HL-60 (cell line): ENCODE measurements around the gene SFTPB.
A peak's percentile ranks its signal among the peaks of the same experiment; 100 is the strongest.

Experiments used
- DNase-seq, 2 experiments: peaks; one replicate each; pipeline ENCODE4 v3.0.0-alpha.2; 2010 to 2020; ENCODE audit warnings: low read depth in 1 of 2, low spot score in 1 of 2
- H3K27ac ChIP-seq: fragments of 250-450 bp; sonication (Bioruptor Pico); replicated peaks from 2 replicates; pipeline ENCODE4 v1.5.1; 2020; ENCODE audit warnings: mild to moderate bottlenecking, moderate library complexity
- H3K27me3 ChIP-seq: fragments of 250-450 bp; sonication (Bioruptor Pico); 2 replicates; pipeline ENCODE4 v1.5.1; 2021; ENCODE audit warnings: mild to moderate bottlenecking, moderate library complexity; ENCODE audit not compliant: insufficient read depth, poor library complexity, severe bottlenecking
- H3K4me3 ChIP-seq: replicated peaks from 2 replicates; pipeline ENCODE4 v1.5.1; 2011; ENCODE audit warnings: mild to moderate bottlenecking, control low read depth, low read length; ENCODE audit not compliant: insufficient read depth
- CTCF ChIP-seq: IDR thresholded peaks from one replicate; pipeline ENCODE4 v1.5.1; 2011; ENCODE audit warnings: low read length, control low read depth, inconsistent platforms; ENCODE audit not compliant: insufficient read depth
- GABPA ChIP-seq: IDR thresholded peaks from 2 replicates; pipeline ENCODE4 v1.6.1; 2012; ENCODE audit warnings: low read depth
- POLR2AphosphoS5 ChIP-seq: IDR thresholded peaks from 2 replicates; pipeline ENCODE4 v1.6.1; 2012; ENCODE audit warnings: low read depth
- REST ChIP-seq: IDR thresholded peaks from 2 replicates; pipeline ENCODE4 v1.6.1; 2012; ENCODE audit warnings: low read depth; ENCODE audit not compliant: insufficient replicate concordance
- SPI1 ChIP-seq: IDR thresholded peaks from 2 replicates; pipeline ENCODE4 v1.6.1; 2012; ENCODE audit warnings: low read depth, mild to moderate bottlenecking, borderline replicate concordance

The SFTPB gene

GRCh38 chr2:85666016-85666415 lies 2.0 kb downstream of the SFTPB start:
- no peak for DNase-seq
- H3K27me3 ChIP-seq: no peaks in the 10 kb centered on the region
- H3K27ac ChIP-seq: peak overlapping the region; percentile 70
- no peak for TF ChIP-seq REST
- TF ChIP-seq GABPA: no peak
- TF ChIP-seq CTCF: no peak
- TF ChIP-seq POLR2AphosphoS5: no peak
- TF ChIP-seq SPI1: no peak
- no peak overlapping the region for H3K4me3 ChIP-seq

- no peaks in the 10 kb centered on the region for H3K27me3 ChIP-seq
- H3K4me3 ChIP-seq: no peak overlapping the region
- 0 out of 2 replicates have a peak overlapping the region, but pooled peaks have one; percentile 70 for H3K27ac ChIP-seq
- no peak for DNase-seq
- TF ChIP-seq REST (no peak), GABPA (no peak), CTCF (no peak)
Measured at GRCh38 chr2:85665264-85665937, 2.6 kb downstream of the SFTPB start.

- DNase-seq: no peak
- H3K27me3 ChIP-seq: no peaks in the 10 kb centered on the region
- TF ChIP-seq REST: no peak
- TF ChIP-seq GABPA: no peak
- no peak for TF ChIP-seq CTCF
- no peak for TF ChIP-seq POLR2AphosphoS5
Measured at GRCh38 chr2:85663594-85664565, 4.1 kb downstream of the SFTPB start.

More at GRCh38 chr2:85663594-85664565, 4.1 kb downstream of the SFTPB start:
- no peak overlapping the region for H3K27ac ChIP-seq
- no peak overlapping the region for H3K4me3 ChIP-seq
